Measurements from ENCODE around the gene GOSR2.

DNA sequence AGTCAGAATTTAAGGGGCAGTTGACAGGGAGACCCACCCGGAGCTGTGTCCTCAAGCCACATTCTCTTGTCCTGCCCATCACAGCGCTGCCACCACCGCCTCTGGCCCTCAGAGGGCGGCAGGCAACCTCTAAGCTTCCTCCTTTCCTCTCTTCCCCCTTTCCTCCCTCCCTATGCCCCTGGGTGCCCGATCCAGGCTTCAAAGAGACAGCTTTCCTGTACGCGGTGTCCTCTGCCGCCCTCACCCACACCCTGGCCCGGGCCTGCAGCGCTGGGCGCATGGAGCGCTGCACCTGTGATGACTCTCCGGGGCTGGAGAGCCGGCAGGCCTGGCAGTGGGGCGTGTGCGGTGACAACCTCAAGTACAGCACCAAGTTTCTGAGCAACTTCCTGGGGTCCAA is 48.1 kb upstream of the GOSR2 start:
- TF ChIP-seq, protein P1, sequence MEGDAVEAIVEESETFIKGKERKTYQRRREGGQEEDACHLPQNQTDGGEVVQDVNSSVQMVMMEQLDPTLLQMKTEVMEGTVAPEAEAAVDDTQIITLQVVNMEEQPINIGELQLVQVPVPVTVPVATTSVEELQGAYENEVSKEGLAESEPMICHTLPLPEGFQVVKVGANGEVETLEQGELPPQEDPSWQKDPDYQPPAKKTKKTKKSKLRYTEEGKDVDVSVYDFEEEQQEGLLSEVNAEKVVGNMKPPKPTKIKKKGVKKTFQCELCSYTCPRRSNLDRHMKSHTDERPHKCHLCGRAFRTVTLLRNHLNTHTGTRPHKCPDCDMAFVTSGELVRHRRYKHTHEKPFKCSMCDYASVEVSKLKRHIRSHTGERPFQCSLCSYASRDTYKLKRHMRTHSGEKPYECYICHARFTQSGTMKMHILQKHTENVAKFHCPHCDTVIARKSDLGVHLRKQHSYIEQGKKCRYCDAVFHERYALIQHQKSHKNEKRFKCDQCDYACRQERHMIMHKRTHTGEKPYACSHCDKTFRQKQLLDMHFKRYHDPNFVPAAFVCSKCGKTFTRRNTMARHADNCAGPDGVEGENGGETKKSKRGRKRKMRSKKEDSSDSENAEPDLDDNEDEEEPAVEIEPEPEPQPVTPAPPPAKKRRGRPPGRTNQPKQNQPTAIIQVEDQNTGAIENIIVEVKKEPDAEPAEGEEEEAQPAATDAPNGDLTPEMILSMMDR (IDR thresholded peaks at IDR 0.05), result no peak
- TF ChIP-seq POLR2AphosphoS5 (IDR thresholded peaks at IDR 0.05; ENCODE audit: low read depth, low read length) (no peak), TCF7L2 (IDR thresholded peaks at IDR 0.05; ENCODE audit: low read depth, low read length) (no peak)
- TF ChIP-seq, protein P2, sequence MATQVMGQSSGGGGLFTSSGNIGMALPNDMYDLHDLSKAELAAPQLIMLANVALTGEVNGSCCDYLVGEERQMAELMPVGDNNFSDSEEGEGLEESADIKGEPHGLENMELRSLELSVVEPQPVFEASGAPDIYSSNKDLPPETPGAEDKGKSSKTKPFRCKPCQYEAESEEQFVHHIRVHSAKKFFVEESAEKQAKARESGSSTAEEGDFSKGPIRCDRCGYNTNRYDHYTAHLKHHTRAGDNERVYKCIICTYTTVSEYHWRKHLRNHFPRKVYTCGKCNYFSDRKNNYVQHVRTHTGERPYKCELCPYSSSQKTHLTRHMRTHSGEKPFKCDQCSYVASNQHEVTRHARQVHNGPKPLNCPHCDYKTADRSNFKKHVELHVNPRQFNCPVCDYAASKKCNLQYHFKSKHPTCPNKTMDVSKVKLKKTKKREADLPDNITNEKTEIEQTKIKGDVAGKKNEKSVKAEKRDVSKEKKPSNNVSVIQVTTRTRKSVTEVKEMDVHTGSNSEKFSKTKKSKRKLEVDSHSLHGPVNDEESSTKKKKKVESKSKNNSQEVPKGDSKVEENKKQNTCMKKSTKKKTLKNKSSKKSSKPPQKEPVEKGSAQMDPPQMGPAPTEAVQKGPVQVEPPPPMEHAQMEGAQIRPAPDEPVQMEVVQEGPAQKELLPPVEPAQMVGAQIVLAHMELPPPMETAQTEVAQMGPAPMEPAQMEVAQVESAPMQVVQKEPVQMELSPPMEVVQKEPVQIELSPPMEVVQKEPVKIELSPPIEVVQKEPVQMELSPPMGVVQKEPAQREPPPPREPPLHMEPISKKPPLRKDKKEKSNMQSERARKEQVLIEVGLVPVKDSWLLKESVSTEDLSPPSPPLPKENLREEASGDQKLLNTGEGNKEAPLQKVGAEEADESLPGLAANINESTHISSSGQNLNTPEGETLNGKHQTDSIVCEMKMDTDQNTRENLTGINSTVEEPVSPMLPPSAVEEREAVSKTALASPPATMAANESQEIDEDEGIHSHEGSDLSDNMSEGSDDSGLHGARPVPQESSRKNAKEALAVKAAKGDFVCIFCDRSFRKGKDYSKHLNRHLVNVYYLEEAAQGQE (IDR thresholded peaks at IDR 0.05; ENCODE audit: insufficient read depth in 1 of 2, low read depth in 2 of 2, low read length in 1 of 2), result no peak

All from Panc1 (cell line).